NCI-H2029 (cell line): ENCODE data around the gene UBAP1.
"Not testable (repeated sequence)": the region's sequence is repeated elsewhere in the genome, so short reads cannot be mapped to it uniquely, and the experiment has no call there.

Source experiments
- DNase-seq: peaks from one replicate; lab custom pipeline; 2025; lab: John Stamatoyannopoulos, UW

The UBAP1 gene

GRCh38 chr9:34178436-34179212, at the start of gene UBAP1:
UBAP1 (plus strand) TSS chr9:34179043; CDS start chr9:34220915, 41,872 bp downstream.
- peak; percentile 94 for DNase-seq

GRCh38 chr9:34131571-34131970, 47.3 kb upstream of the UBAP1 start:
- DNase-seq, result peak; percentile 41

DNA sequence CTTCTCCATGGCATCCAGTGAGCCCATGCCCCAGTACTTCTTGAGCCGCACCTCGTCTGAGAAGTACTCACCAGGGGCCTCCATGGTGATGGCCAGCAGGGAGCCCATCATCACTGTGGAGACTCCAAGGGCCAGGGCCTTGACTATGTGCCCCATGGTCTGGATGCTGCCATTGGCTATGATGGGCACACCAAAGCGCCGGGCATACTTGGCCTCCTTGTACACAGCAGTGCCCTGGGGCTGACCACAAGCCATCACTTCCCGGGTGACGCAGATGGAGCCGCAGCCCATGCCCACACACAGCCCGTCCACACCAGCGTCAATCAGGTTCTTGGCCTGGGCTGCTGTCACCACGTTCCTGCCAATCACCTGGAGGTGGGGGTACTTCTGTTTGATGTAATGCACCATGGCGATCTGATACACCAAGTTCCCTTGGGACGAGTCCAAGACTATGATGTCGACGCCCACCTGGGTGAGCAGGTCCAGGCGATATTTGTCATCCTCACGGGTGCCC, 45.4 kb upstream of the UBAP1 start:
- no peak for DNase-seq

GRCh38 chr9:34134521-34134920, 44.3 kb upstream of the UBAP1 start:
- DNase-seq, result no peak

- not testable (repeated sequence) for DNase-seq
These were observed 40.2 kb upstream of the UBAP1 start for GRCh38 chr9:34138644-34139043.

DNA sequence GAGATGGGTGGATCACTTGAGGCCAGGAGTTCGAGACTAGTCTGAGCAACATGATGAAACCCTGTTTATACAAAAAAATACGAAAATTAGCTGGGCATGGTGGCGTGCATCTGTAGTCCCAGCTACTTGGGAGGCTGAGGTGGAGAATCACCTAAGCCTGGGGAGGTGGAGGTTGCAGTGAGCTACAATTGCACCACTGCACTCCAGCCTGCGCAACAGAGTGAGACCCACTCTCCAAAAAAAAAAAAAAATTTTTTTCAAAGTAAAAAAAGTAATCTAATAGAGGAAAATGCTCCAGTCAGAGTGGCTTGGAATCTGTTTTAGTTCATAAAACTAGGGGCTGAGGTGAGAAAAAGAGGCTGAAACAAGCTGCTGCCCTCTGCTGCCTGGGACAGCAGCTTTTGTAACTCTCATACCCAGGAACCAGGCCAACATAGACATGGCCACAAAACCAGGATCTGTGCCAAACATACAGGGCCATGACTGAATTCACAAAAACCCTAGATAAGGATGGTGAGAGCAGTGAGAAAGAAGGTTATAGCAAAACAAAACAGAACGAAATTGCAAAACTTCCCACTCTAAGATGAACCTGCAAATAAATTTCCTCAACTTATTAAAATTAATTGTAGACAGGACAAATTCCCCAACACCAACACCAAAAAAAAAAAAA, 39.2 kb upstream of the UBAP1 start:
- peak; percentile 50 for DNase-seq

DNA sequence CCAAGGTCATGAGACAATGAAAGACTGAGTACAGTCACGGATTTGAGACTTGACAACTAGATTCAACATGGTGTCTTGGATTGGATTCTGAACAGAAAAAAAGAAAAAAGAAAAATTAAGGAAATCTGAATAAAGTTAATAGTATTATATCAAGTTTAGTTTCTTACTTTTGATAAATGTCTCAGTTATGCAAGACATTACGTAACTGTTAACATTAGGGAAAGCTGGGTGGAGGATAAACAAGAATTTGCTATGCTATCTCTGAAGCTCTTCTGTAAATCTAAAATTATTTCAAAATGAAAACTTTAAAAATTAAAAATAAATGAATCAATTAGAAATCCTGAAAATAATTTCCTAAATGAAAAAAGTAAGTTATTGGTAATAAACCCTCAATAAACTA, 38.0 kb upstream of the UBAP1 start:
- no peak for DNase-seq

- DNase-seq, result no peak
These were observed 35.7 kb upstream of the UBAP1 start for GRCh38 chr9:34143116-34143515.

GRCh38 chr9:34145165-34145564, 33.7 kb upstream of the UBAP1 start:
- DNase-seq, result no peak

DNA sequence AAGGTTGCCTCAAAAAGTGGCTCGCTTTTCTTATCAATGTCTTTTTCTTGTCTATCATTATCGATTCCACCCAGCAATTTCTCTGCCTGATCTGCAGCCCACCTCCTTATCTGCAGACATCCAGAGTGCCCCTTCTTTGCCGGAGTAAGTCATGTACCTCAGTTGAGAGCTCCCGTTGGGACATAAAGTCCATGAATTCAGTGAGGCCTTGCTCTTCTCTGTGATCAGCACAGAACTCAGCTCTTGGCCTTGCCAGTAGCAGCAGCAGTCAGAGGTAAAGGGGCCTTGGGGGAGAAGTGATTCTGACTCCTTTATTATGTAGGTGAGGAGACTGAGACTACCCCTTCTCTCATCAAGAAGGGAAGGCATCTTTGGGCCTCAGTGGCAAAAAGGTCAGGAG, 27.4 kb upstream of the UBAP1 start:
- no peak for DNase-seq

GRCh38 chr9:34154057-34154456, 24.8 kb upstream of the UBAP1 start:
- no peak for DNase-seq

DNA sequence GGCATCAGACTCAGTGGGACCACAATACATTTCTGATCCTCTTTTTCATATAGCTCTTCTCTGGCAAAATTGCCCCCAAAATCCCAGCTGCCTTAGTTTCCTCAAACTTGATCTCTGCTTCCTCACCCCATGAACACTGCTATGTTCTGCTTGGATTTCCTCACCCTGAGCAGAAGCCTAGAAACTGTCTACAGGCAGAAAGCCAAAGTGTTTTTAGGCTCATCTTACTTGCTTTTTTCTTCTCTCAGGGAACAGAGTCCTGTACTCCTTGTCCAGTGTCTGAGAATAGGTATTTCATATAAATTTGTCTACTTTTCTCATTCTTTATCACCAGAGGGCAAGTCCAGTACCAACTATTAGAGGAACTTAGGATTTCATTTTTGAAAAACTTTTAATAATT, 21.5 kb upstream of the UBAP1 start:
- no peak for DNase-seq

DNA sequence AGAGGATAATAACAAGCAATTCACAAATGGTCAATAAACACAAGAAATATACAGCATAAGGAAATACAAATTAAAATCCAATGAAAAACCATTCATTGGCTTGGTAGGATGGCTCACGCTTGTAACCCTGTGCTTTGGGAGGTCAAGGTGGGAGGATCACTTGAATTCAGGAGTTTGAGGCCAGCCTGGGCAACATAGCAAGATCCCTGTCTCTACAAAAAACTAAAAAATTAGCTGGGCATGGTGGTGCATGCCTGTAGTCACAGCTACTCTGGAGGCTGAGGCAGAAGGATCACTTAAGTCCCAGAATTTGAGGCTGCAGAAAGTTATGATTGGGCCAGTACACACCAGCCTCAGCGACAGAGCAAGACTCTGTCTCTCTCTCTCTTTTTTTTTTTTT, 20.9 kb upstream of the UBAP1 start:
- no peak for DNase-seq

- DNase-seq, result peak; percentile 95
These were observed 20.4 kb upstream of the UBAP1 start for GRCh38 chr9:34158362-34158869.

DNA sequence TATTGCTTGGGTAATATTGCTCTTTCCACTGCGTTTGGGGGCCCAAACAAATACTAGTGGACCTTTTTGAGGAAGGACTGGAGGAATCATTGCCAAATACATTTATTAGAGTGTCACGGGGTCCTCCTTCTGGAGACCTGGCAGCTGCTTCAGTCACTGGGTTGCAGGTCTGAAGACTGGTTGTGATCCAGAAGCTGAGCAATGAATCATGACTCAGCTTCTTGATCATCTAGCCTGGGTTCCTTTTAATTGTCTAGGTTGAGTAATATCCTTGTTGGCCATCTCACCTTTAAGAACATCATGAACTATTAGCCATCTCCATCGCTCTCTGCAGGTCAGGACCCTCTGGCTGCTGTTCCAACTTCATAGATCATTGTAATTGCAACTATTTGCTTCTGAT, 15.4 kb upstream of the UBAP1 start:
- no peak for DNase-seq

DNA sequence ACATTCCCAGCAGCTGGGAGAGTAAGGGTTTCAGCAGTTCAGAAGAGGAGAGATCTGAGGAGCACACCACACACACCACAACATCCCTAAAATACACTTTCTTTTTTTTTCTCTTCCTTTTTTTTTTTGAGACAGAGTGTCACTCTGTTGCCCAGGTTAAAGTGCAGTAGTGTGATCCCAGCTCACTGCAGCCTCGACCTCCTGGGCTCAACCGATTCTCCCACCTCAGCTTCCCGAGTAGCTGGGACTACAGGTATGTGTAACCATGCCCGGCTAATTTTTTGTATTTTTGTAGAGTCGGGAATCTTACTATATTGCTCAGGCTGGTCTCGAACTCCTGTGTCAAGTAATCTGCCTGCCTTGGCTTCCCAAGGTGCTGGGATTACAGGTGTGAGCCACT, 9.7 kb upstream of the UBAP1 start:
- no peak for DNase-seq

DNA sequence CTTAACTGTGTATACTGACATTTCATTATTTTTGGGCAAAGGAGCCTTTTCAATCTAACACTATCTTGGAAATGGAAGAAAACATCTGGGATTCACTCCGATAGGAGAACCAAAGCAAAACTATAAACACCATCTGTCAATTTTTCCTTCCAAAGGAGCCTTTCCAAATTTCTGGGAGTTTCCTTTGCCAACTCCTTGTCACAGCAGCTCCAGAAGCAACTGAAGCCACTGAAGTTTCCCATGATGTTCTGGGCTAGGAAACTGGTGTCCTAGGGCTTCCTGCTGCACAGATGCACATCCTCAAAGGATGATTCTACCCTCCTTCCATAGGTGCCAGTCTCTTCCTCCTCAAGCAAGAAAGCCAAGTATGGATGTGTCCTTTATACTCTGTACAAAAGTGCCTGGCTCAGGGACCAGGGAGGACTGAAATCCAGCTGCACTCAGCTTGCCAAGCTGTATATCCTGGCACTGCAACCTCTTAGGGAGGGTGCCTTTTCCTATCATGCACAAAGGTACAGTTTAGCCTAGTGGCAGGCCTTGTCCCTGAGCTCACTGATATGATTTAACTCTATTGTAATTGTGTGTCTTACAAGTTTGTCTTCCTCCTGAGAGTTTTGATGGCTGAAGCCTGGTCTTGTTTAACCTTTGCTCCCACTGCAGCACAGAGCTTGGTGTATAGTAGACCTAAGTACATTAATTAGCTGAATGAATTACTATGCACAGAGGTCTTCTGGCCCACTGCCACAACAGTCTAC, 8.4 kb upstream of the UBAP1 start:
- DNase-seq, result no peak

- no peak for DNase-seq
These were observed 6.9 kb upstream of the UBAP1 start for GRCh38 chr9:34171753-34172535.

- no peak for DNase-seq
These were observed 2.8 kb upstream of the UBAP1 start for GRCh38 chr9:34176089-34176488.

DNA sequence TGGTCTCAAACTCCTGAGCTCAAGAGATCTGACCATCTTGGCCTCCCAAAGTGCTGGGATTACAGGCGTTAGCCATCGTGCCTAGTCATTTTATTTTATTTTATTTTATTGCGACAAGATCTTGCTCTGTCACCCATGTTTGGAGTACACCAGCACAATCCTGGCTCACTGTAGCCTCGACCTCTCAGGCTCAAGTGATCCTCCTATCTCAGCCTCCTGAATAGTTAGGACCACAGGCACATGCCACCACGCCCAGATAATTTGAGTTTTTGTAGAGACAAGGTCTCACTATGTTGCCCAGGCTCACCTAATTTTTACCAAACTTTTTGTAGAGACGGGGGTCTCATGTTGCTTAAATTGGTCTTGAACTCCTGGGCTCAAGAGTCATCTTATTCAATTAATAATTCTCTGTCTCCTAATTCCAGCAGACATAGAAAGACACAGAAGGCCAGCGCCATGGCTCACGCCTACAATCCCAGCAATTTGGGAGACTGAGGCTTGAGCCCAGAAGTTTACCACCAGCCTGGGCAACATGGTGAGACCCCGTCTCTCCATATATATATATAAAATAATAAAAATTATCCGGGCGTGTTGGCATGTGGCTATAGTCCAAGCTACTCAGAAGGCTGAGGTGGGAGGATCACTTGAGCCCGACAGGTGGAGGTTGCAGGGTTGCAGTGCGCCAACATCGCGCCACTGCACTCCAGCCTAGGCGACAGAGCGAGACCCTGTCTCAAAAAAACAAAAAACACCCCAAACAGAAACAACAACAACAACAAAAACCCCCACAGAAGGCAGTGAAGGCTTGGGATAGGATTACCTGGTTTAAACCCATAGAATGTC, 1.0 kb upstream of the UBAP1 start:
- no peak for DNase-seq
